ENCODE results near the gene C13orf46.

The C13orf46 gene

DNA sequence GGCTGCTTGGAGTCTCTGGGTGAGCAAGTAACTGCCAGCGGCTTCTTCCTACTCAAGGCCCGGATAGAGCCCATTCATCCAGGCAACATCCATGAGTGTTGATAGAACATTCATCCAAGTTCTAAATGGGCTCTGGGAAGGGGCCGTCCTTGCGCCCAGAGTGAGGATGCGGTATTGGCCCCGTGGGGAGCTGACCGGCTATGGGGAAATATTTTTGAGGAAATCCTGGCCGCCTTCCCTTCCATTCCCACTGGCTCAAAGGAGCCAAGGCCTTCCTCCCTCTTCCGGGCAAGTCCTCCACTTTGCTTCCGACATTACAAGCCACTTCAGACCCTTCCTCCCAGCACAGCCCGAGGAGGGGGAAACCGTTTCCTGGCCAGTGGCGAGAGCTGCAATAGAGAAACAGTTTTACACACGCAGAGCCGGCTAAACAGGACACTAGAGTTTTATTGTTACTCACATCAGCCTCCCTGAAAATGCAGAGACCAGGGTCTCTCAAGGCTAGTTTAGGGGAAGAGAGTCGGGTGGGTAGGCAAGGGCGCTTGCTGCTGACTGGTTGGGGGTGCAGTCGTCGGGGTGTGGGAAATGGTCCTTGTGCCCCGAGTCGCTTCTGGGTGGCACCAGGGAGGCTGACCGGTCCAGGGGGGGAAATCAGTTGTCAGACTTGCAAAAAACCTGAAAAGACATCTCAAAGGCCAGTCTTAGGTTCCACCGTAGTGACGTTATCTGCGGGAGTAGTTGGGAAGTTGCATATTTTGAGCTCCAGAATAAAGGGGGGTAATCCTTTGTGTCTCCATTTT, 37.5 kb downstream of the C13orf46 start:
- DNase-seq, result no peak

GRCh38 chr13:113935001-113935844, 38.7 kb downstream of the C13orf46 start:
- DNase-seq, result no peak

- no peak for DNase-seq
Measured at GRCh38 chr13:113934576-113934975, 39.3 kb downstream of the C13orf46 start.

DNA sequence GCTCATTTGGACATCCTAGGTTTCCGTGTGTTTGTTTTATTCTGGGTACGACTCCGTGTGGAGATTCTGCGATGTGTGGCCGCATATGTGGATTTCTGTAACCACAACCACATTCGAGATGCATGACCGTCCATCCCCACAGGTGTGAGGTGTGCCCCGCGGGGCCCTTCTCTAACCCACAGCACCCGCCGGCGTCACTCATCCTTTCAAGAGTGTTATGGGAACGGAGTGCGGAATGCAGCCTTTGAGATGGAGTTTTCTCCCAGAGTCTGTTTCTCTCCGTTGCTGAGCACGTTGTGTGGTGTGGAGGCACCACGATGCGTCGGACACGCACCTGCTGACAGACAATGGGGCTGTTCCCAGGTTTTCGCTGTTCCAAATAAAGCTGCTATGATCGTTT, 40.0 kb downstream of the C13orf46 start:
- DNase-seq, result no peak

GRCh38 chr13:113931841-113932459, 41.9 kb downstream of the C13orf46 start:
- no peak for DNase-seq

DNA sequence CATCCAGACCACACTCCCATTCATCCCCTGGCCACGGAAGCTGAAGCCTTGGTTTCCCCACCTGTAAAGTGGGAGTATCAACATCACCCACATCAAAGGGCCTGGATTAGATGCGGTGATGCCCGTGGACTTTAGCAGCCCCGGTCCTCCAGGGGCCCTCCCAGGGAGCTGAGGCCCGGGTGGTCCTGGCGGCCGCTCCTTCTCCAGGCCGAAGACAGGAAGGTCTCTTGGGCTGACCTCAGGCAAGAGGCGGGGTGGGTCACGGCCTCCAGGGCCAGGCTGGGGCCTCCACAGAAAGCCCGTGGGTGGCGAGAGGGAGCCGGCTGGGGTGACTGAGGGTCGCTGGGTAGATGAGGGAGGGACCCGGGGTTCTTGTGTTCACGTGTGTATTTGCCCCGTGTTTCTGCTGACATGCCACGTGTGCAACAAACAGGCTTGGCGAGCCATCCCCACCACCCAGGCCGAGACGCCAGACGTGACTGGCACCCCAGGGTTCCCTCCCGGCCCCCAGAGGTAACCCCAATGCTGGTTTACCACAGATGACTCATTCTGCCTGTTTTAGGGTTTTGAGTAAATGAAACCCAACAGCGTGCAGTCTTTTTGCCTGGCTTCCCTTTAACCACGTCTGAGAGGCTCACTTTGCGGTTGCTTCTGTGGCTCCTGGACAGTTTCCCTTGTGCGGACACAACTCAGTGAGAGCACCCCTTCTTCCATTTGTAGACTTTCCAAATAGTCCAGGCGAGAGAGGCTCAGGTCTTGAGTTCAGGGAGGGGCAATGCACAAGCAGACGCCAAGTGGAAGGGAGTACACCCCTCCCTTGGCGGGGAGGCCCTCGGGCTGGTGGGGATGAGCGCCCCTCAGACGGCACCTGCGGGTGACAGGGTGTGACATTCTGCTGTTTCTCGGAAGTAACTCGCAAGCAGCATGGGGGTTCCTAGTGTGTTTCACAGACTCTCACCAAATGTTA, 42.9 kb downstream of the C13orf46 start:
- no peak for DNase-seq

- DNase-seq, result no peak
Measured at GRCh38 chr13:113929628-113930615, 44.0 kb downstream of the C13orf46 start.

- no peak for DNase-seq
Measured at GRCh38 chr13:113928685-113929627, 44.9 kb downstream of the C13orf46 start.

- no peak for DNase-seq
Measured at GRCh38 chr13:113927661-113928581, 46.0 kb downstream of the C13orf46 start.

DNA sequence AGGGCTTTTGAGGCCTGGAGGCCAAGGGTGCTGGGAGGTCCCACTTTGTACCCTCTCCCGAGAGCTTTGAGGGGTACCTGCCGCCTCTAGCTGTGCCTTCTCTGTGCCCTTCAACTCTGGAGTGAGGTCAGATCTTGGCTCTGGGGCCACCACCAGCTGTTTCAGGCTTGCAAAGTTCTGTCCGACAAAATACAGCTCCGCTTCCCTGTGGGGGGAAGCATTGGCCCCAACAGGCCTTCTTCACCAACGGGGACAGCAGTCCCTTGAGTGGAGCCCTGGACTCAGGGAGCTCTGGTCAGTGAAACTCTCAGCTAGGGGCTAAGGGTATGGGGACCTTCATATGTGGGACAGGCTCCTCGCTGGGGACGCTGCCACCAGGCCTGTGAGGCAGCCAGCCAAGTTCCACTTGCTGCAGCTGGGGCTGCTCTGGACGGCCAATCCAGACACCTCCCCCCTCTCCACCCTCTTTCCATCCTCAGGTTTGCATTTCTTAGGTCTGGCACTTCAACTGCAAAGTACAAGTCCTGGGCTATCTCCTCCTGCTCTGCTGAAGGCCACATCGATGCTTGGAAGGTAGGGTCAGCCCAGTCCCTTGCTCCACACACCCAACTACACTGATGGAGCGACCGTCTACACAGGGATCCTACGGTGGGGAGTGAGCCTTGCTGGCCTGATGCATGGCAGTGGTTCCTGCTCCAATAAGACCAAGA, 46.8 kb downstream of the C13orf46 start:
- DNase-seq, result no peak

- no peak for DNase-seq
Measured at GRCh38 chr13:113926301-113926761, 47.5 kb downstream of the C13orf46 start.

DNA sequence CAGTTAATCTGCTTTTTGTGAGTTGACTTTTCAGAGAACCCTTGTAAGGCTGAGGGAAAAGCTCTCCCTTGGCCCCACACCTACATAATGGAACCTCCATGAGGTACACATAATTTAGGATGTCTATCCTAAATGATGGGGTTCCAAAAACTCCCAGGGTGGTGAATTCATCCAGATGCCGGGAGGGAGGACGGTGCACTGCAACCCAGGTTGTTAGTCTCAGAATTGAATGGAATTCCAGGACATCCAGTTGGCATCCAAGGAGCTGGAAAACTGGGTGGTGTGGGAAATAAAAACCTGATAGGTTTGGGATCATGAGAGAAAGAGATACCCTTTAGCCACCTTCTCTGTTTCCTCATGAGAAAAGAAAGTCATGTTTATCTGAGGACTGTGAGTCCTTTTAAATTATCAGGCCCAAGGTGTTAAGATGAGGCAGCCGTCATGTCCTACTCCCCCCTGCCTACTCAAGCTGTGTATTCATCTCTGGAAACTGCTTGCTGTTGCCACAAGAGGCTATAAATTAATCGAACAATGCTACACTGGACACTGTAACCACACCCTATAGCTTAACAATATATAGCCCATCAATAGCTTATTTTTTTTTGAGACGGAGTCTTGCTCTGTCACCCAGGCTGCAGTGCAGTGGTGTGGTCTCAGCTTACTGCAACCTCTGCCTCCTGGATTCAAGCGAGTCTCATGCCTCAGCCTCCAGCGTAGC, 49.5 kb downstream of the C13orf46 start:
- DNase-seq, result no peak

DNA sequence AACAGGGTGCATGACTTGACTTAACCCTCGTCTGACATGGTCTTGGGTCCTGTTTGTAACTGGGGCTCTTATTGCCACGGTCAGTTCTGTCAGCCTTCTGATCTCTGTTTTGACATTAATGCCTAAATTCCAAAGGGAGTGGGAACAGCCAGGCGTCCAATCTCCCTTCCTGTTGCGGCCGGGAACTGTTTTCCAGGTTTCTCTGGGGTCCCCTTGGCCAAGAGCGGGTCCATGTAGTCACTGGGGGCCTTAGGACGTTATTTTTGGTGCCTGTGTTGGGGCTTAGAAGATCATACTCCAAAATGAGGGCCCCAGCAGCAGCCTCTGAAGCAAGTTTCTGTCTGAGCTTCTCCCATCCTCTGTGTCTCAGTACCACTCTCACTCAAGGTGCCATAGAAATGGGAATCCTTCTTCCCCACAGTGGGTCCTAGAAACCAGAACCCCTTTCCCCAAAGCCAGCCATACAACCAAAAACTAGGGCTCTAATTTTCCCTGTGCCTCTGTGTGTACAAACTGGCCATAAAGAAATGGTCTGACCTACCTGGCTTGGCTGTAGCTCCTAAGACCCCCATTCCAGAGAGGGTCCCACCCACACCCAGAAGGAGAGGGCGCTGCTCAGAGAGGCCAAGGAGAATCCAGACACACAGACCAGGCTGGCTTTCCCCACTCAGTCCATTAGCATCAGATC, 50.4 kb downstream of the C13orf46 start:
- DNase-seq, result no peak

DNA sequence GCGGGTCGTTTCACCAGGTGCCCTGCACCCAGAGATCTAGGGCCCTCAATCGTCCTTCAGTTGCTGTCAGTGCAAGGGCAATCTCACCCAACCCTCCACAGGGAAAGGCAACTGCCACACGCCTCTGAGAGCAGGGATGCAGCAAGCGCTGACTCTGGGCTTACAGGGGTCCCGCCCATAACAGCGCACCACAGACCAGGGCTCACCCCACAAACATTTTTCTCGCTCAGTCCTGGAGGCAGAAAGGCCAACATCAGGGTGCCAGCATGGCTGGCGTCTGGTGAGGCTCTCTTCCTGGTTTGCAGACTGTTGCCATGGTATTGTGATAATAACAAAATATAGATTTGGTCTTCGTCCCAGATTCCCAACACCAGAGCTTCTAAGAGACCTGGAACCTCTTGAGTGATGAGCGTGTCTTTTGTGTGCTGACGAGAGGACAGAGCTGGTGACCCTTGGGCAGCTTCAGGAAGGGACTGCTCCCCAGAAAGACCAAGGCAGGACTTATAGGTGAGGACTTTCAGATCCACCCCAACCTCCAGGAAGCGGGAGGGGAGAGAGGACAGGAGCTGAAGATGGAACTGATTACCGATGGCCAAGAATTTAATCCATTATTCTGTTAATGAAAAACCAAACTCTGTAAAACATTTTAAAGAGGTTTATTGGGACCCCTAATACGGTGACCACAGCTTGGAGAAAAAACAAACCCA, 51.3 kb downstream of the C13orf46 start:
- no peak for DNase-seq

- DNase-seq, result no peak
Measured at GRCh38 chr13:113921763-113922162, 52.1 kb downstream of the C13orf46 start.
